HepG2 (cell line): ENCODE data around the gene JAGN1. TPM values are rescaled to one million over a fixed set of nuclear protein-coding genes. Genes with fewer than 3 reads are reported as not detected.

Source experiments
- BCL6 ChIP-seq: IDR thresholded peaks from 2 replicates; pipeline ENCODE4 v1.6.1; 2016; ENCODE audit warnings: missing genetic modification reagents, missing compliant biosample characterization
- ETS1 ChIP-seq: sonication (generic); formaldehyde crosslinking; IDR thresholded peaks from 2 replicates; pipeline ENCODE4 v1.4.0; 2020; ENCODE audit warnings: missing genetic modification reagents
- HBP1 ChIP-seq: IDR thresholded peaks from 2 replicates; pipeline ENCODE4 v1.6.1; 2016; ENCODE audit warnings: low read depth, control low read depth
- IKZF5 ChIP-seq: IDR thresholded peaks from 2 replicates; pipeline ENCODE4 v1.6.1; 2018; ENCODE audit warnings: missing genetic modification reagents, mild to moderate bottlenecking, missing compliant biosample characterization
- RAD51 ChIP-seq: fragments of 450-650 bp; IDR thresholded peaks from 2 replicates; pipeline ENCODE4 v1.6.1; 2016; ENCODE audit warnings: borderline replicate concordance
- TCF7L2 ChIP-seq: IDR thresholded peaks from 2 replicates; pipeline ENCODE4 v1.6.1; 2011; ENCODE audit warnings: mild to moderate bottlenecking, low read depth, low read length, moderate library complexity
- ZBTB26 ChIP-seq: IDR thresholded peaks from 2 replicates; pipeline ENCODE4 v1.6.1; 2016; ENCODE audit warnings: missing compliant biosample characterization, missing genetic modification reagents, borderline replicate concordance
- ZBTB46 ChIP-seq: sonication (generic); formaldehyde crosslinking; IDR thresholded peaks from 2 replicates; pipeline ENCODE4 v1.4.0; 2020; ENCODE audit warnings: mild to moderate bottlenecking, missing genetic modification reagents, borderline replicate concordance
- ZKSCAN8 ChIP-seq: IDR thresholded peaks from 2 replicates; pipeline ENCODE4 v1.6.1; 2016; ENCODE audit warnings: borderline replicate concordance, missing genetic modification reagents, missing compliant biosample characterization
- ZNF407 ChIP-seq: sonication (generic); formaldehyde crosslinking; IDR thresholded peaks from one replicate; pipeline ENCODE4 v1.5.1; 2020; ENCODE audit warnings: mild to moderate bottlenecking, missing genetic modification reagents; ENCODE audit errors: not compliant biosample characterization
- ZNF639 ChIP-seq: conservative IDR thresholded peaks from 2 replicates; pipeline ENCODE4 v1.6.1; 2018; ENCODE audit warnings: missing genetic modification reagents
- ZNF839 ChIP-seq: sonication (generic); formaldehyde crosslinking; IDR thresholded peaks from 2 replicates; pipeline ENCODE4 v1.4.0; 2020; ENCODE audit warnings: missing genetic modification reagents, mild to moderate bottlenecking, borderline replicate concordance
- polyA plus RNA-seq, 8 experiments: library from polyadenylated mRNA; depleted of rRNA in 3 of 8; stranded (reverse) in 7 of 8; unstranded in 1 of 8; fragments of >200 nt; fragmentation: Illumina TruSeq in 4 of 8; extraction: Trizol in 4 of 8; gene quantifications; 2 replicates each; pipeline versions ENCODE4 v1.2.1 to v1.2.3, GENCODE V29; 2011 to 2016; ENCODE audit warnings: low read depth in 4 of 8, missing spikeins in 1 of 8, mixed read lengths in 1 of 8; ENCODE audit not compliant: insufficient read depth in 1 of 8
- total RNA-seq, 5 experiments: library from RNA; depleted of rRNA; stranded (reverse); fragments of >200 nt; fragmentation: Illumina TruSeq; extraction: Trizol; gene quantifications; 2 replicates each; pipeline ENCODE4 v1.2.3, GENCODE V29; 2016; ENCODE audit warnings: low read depth in 1 of 5

The JAGN1 gene
- total and polyA plus RNA-seq, 2 of the 13 experiments (the other 11 are each of a cell fraction or from before 2014, with no cell fraction given) = 49.9 to 50.9 TPM

GRCh38 chr3:9878700-9879099, 11.7 kb upstream of the JAGN1 start (continued):
- TF ChIP-seq ZBTB26 (CRISPR knock-in tag) = 0 out of 2 replicates have a peak, but pooled peaks have one; percentile 15
- no peak for TF ChIP-seq HBP1 (CRISPR knock-in tag)
- no peak for TF ChIP-seq RAD51
- TF ChIP-seq TCF7L2 = no peak
- peak; percentile 66; the same call in 1 of the 2 replicates for TF ChIP-seq IKZF5
- peak; percentile 43; the same call in 1 of the 2 replicates for TF ChIP-seq ZKSCAN8 (CRISPR knock-in tag)
- no peak for TF ChIP-seq ZBTB46 (CRISPR knock-in tag)
- TF ChIP-seq ETS1 (CRISPR knock-in tag) = no peak
- TF ChIP-seq ZNF639 = no peak
- no peak for TF ChIP-seq ZNF839
- no peak for TF ChIP-seq ZNF407 (CRISPR knock-in tag)
- TF ChIP-seq BCL6 (CRISPR knock-in tag) = no peak
